Peyer's patch (tissue), 4 donors: ENCODE results near the gene PDK4. TPM values are rescaled to one million over a fixed set of nuclear protein-coding genes. Genes with fewer than 3 reads are reported as not detected.
"Not testable (repeated sequence)": the region's sequence is repeated elsewhere in the genome, so short reads cannot be mapped to it uniquely, and the experiment has no call there.

Source experiments
- DNase-seq, 3 donors: peaks; one replicate each; pipeline ENCODE4 v3.0.0-alpha.2; 2017 to 2019
- H3K27ac ChIP-seq, 4 donors: fragments of 200-600 bp; sonication (generic); one replicate each; pipeline ENCODE4 v1.5.1; 2016 to 2019
- H3K27me3 ChIP-seq, 2 donors: fragments of 200-600 bp; sonication (generic); one replicate each; pipeline ENCODE4 v1.5.1; 2019
- H3K36me3 ChIP-seq, 3 donors: fragments of 200-600 bp; sonication (generic); one replicate each; pipeline ENCODE4 v1.5.1; 2016 to 2019
- H3K4me1 ChIP-seq, 4 donors: fragments of 200-600 bp; sonication (generic); one replicate each; pipeline ENCODE4 v1.5.1; 2016 to 2019
- H3K4me3 ChIP-seq, 4 donors: fragments of 200-600 bp; sonication (generic); 1 replicate in 3 of 4; 2 replicates in 1 of 4; pipeline ENCODE4 v1.5.1; 2016 to 2019; ENCODE audit warnings: mild to moderate bottlenecking in 1 of 4
- H3K9me3 ChIP-seq, 4 donors: fragments of 200-600 bp; sonication (generic); one replicate each; pipeline ENCODE4 v1.5.1; 2016 to 2019; ENCODE audit warnings: mild to moderate bottlenecking in 1 of 4
- POLR2A ChIP-seq, 2 donors: fragments of 450-650 bp; IDR thresholded peaks; one replicate each; pipeline ENCODE4 v1.5.1; 2017; ENCODE audit warnings: antibody characterized with exemption in 2 of 2, mild to moderate bottlenecking in 2 of 2, moderate library complexity in 2 of 2
- total RNA-seq, 4 donors: library from RNA; depleted of rRNA; stranded (reverse); fragments of >200 nt; gene quantifications; one replicate each; pipeline ENCODE4 v1.1.0, GENCODE V29; 2016
- TF ChIP-seq, protein P1 (sequence below), 6 experiments: fragments of 450-650 bp in 4 of 6; fragments of 200-600 bp in 2 of 6; sonication (generic) in 1 of 6; IDR thresholded peaks; one replicate each; pipeline ENCODE4 v1.5.1; 2017 to 2019; ENCODE audit warnings: antibody characterized with exemption in 6 of 6, mild to moderate bottlenecking in 3 of 6, moderate library complexity in 1 of 6

PDK4 gene
- total RNA-seq, 4 donors from 2014 or later = 130 to 664 (median 240) TPM

DNA sequence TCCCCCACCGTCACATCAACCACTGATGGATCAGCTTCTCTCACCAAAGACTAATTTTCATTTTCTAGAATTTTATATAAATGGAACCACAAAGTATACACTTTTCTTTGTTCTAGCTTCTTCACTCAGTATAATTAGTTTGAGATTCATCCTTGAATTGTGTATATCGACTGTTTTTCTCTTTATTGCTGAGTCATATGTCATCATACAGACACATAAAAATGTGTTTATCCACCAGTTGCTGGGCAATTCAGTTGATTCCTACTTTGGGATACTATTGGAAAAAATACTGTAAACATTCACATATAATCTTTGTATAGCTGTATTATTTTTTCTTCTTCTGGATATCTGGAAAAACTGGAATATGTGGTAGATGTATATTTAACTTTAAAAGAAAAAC, 26.6 kb downstream of the PDK4 start:
- no peak for TF ChIP-seq POLR2A (IDR thresholded peaks at IDR 0.05)
- TF ChIP-seq, protein P1, sequence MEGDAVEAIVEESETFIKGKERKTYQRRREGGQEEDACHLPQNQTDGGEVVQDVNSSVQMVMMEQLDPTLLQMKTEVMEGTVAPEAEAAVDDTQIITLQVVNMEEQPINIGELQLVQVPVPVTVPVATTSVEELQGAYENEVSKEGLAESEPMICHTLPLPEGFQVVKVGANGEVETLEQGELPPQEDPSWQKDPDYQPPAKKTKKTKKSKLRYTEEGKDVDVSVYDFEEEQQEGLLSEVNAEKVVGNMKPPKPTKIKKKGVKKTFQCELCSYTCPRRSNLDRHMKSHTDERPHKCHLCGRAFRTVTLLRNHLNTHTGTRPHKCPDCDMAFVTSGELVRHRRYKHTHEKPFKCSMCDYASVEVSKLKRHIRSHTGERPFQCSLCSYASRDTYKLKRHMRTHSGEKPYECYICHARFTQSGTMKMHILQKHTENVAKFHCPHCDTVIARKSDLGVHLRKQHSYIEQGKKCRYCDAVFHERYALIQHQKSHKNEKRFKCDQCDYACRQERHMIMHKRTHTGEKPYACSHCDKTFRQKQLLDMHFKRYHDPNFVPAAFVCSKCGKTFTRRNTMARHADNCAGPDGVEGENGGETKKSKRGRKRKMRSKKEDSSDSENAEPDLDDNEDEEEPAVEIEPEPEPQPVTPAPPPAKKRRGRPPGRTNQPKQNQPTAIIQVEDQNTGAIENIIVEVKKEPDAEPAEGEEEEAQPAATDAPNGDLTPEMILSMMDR (IDR thresholded peaks at IDR 0.05) = no peak
- Histone ChIP-seq H3K4me1 (no peaks in the 10 kb centered on the region), H3K27me3 (no peaks in the 10 kb centered on the region), H3K27ac (no peak overlapping the region), H3K36me3 (no peaks in the 10 kb centered on the region), H3K4me3 (no peak overlapping the region), H3K9me3 (no peaks in the 10 kb centered on the region)
- no peak for DNase-seq

DNA sequence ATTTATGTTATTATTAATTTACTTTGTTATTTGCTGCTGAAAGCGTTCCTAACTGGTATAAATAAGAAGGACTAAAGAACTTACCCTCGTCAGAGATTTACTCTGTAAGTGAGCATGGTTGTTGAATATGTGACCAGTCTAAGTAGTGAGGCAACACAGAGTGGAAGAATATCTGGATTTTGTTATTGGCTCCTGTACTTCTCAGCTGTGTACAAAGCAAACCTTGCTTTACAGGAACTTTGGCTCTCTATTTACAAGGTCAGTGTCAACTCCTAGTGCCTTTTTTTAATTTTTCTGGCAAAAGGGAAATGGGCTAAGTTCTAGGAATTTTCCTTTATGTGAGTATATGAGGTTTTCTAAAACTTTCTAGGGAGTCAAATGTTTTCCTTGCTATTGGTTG, 35.6 kb downstream of the PDK4 start:
- Histone ChIP-seq H3K4me3 (no peak overlapping the region), H3K27me3 (no peaks in the 10 kb centered on the region), H3K9me3 (no peaks in the 10 kb centered on the region), H3K36me3 (no peaks in the 10 kb centered on the region), H3K4me1 (no peaks in the 10 kb centered on the region), H3K27ac (no peak overlapping the region)
- TF ChIP-seq POLR2A (IDR thresholded peaks at IDR 0.05) = no peak
- TF ChIP-seq, protein P1 (IDR thresholded peaks at IDR 0.05) = no peak
- no peak for DNase-seq

DNA sequence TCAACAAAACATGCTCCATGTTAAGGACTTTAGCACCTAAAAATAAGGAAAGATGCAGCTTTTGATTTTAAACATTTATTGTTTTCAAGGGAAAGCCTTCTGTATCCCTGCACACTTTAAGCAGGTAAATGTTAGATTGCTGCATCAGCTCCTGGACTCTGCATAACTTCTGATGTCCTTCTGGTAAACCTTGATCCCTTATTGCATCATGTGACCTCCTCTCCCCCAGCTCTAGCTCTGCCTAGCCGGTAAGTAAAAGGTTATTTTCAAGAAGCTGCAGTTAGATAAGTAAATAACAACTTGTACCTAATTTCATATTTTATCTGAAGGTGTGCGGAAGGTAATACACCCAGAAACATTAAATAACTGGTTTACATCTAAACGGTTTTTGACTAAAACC, 37.5 kb downstream of the PDK4 start:
- Histone ChIP-seq H3K4me3 (no peak overlapping the region), H3K4me1 (no peaks in the 10 kb centered on the region), H3K27ac (peak overlapping the region in 1 of 4 donors; percentile 18), H3K27me3 (no peaks in the 10 kb centered on the region), H3K36me3 (no peaks in the 10 kb centered on the region), H3K9me3 (no peaks in the 10 kb centered on the region)
- no peak for DNase-seq
- TF ChIP-seq POLR2A (IDR thresholded peaks at IDR 0.05) = no peak
- TF ChIP-seq, protein P1 (IDR thresholded peaks at IDR 0.05) = no peak

DNA sequence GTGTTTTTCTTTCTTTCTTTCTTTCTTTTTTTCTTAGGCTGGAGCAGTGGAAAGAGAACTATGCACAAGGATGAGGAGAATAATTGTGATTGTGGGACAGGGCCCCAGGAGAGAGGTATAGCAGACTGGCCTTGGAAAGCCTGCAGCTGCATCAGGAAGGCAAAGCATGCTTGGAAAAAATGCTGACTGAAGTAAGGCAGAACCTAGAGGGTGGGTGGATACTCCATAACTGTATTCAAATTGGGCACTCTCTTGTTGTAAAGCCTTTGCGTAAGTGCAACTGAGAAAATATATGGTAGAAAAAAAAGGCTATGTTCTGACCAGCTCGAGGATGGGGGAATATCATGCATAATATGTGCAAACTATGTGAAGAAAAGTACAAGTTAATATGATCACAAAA, 39.5 kb downstream of the PDK4 start:
- H3K27ac ChIP-seq = no peak overlapping the region
- no peak for DNase-seq
- no peaks in the 10 kb centered on the region for H3K4me1 ChIP-seq
- H3K9me3 ChIP-seq = no peaks in the 10 kb centered on the region
- TF ChIP-seq, protein P1 (IDR thresholded peaks at IDR 0.05) = no peak
- no peak for TF ChIP-seq POLR2A (IDR thresholded peaks at IDR 0.05)
- H3K4me3 ChIP-seq = no peak overlapping the region
- no peaks in the 10 kb centered on the region for H3K36me3 ChIP-seq
- no peaks in the 10 kb centered on the region for H3K27me3 ChIP-seq

DNA sequence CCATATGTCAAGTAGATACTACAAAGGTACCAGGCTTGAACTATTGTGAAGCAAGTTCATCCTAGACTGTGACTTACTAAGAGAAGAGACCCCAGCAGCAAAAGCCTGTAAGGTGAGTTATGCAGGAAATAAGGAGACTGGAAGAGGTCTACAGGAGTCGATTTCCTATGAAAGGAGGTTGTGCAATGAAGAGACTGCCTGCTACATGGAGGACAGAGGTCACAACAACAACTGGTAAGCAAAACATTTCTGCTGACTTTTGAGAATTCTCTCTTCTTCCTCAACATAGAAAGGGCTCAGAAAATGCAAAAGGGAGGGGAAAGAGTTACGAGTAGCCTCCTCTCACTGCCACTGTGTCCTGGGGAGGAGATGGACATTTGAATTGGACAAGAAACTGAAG, 42.4 kb downstream of the PDK4 start:
- Histone ChIP-seq H3K9me3 (no peaks in the 10 kb centered on the region), H3K4me1 (peaks cover 0 to 23% (median 5%) of the 10 kb centered on the region in 4 donors), H3K27me3 (no peaks in the 10 kb centered on the region), H3K36me3 (no peaks in the 10 kb centered on the region), H3K4me3 (no peak overlapping the region), H3K27ac (peak overlapping the region in 2 of 4 donors; percentile 43 to 63)
- TF ChIP-seq, protein P1 (IDR thresholded peaks at IDR 0.05) = no peak
- no peak for TF ChIP-seq POLR2A (IDR thresholded peaks at IDR 0.05)
- DNase-seq = no peak

DNA sequence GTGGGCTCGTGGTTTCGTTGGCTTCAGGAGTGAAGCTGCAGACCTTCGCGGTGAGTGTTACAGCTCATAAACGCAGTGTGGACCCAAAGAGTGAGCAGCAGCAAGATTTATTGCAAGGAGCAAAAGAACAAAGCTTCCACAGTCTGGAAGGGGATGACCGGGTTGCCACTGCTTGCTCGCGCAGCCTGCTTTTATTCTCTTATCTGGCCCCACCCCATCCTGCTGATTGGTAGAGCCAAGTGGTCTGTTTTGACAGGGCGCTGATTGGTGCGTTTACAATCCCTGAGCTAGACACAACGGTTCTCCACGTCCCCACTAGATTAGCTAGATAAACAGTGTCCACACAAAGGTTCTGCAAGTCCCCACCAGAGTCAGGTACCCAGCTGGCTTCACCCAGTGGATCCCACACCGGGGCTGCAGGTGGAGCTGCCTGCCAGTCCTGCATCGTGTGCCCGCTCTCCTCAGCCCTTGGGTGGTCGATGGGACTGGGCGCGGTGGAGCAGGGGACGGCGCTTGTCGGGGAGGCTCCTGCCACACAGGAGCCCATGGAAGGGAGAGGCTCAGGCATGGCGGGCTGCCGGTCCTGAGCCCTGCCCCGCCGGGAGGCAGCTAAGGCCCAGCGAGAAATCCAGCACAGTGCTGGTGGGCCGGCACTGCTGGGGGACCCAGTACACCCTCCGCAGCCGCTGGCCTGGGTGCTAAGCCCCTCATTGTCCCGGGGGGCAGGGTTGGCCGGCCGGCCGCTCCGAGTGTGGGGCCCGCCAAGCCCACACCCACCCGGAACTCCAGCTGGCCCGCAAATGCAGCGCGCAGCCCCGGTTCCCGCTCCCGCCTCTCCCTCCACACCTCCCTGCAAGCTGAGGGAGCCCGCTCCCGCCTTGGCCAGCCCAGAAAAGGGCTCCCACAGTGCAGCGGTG, 44.0 kb downstream of the PDK4 start:
- H3K9me3 ChIP-seq, H3K27me3 ChIP-seq, H3K36me3 ChIP-seq, H3K4me3 ChIP-seq, DNase-seq: not testable (repeated sequence)
- Histone ChIP-seq H3K4me1 (peaks cover 0 to 38% (median 10%) of the 10 kb centered on the region in 4 donors), H3K27ac (peak overlapping the region in 1 of 4 donors; percentile 1)
